ENCODE results near the gene CADPS. TPM values are rescaled to one million over a fixed set of nuclear protein-coding genes. Genes with fewer than 3 reads are reported as not detected.

Gene CADPS
- total and polyA plus RNA-seq, 9 of the 15 experiments (the other 6 are each of a cell fraction or from before 2014, with no cell fraction given), result not detected

DNA sequence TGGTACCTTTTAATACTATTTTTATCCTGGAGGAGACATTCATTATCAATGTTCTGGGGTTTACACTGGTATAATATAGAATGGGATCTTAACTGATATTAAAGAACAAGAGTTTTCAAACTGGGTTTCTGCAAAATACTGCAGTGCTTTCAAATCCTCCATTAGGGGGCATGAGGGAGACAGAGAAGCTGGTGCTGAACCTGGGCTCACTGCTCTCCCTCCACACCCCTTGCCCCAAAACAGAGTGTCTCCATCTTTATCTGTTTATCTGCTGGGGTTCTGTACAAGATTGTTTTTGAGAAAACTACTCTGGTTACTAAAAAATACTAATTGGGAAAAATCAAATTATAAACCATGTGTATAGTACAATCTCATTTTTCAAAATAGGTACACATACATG, 41.7 kb downstream of the CADPS start:
- Histone ChIP-seq H3K9me1 (ENCODE audit: control insufficient read depth, insufficient read depth, low read length) (no peaks in the 10 kb centered on the region), H3K27ac (ENCODE audit: extremely low read depth, low read depth, low read length) (no peak overlapping the region), H3K9me3 (replicated peaks; ENCODE audit: control insufficient read depth, insufficient read depth, low read depth, low read length) (no peaks in the 10 kb centered on the region), H3K4me2 (ENCODE audit: insufficient read depth, low read length) (no peak overlapping the region), H3K79me2 (ENCODE audit: control insufficient read depth, insufficient read depth, low read length) (no peaks in the 10 kb centered on the region), H3K9ac (ENCODE audit: insufficient read depth in 1 of 2, low read depth in 2 of 2, low read length in 2 of 2) (no peak overlapping the region), H3K4me1 (replicated peaks in 1 of 2; ENCODE audit: control insufficient read depth in 2 of 2, insufficient read depth in 2 of 2, low read length in 2 of 2) (no peaks in the 10 kb centered on the region), H2AFZ (ENCODE audit: low read depth, low read length) (no peak overlapping the region), H3K27me3 (ENCODE audit: control insufficient read depth in 2 of 2, insufficient read depth in 2 of 2, low read length in 2 of 2) (no peaks in the 10 kb centered on the region), H3K36me3 (ENCODE audit: control insufficient read depth, insufficient read depth, low read length) (no peaks in the 10 kb centered on the region), H3K4me3 (no peak overlapping the region), H4K20me1 (replicated peaks; ENCODE audit: control insufficient read depth, insufficient read depth, low read length) (no peaks in the 10 kb centered on the region)
- ChIA-PET CTCF (ENCODE audit: low intra/inter-chr PET ratio) (no interaction called here), POLR2A (no interaction called here)
- no peak for FAIRE-seq
- TF ChIP-seq KLF16 (IDR thresholded peaks at IDR 0.05), result no peak
- TF ChIP-seq, protein P1, sequence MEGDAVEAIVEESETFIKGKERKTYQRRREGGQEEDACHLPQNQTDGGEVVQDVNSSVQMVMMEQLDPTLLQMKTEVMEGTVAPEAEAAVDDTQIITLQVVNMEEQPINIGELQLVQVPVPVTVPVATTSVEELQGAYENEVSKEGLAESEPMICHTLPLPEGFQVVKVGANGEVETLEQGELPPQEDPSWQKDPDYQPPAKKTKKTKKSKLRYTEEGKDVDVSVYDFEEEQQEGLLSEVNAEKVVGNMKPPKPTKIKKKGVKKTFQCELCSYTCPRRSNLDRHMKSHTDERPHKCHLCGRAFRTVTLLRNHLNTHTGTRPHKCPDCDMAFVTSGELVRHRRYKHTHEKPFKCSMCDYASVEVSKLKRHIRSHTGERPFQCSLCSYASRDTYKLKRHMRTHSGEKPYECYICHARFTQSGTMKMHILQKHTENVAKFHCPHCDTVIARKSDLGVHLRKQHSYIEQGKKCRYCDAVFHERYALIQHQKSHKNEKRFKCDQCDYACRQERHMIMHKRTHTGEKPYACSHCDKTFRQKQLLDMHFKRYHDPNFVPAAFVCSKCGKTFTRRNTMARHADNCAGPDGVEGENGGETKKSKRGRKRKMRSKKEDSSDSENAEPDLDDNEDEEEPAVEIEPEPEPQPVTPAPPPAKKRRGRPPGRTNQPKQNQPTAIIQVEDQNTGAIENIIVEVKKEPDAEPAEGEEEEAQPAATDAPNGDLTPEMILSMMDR (IDR thresholded peaks at IDR 0.05 in 2 of 3, conservative IDR thresholded peaks at IDR 0.05 in 1 of 3; ENCODE audit: insufficient read depth in 2 of 3, low read depth in 1 of 3, low read length in 3 of 3), result peak in 2 of 3 experiments; percentile 17 to 33; a peak in 2 of 6 replicates
- no peak for ATAC-seq
- in situ Hi-C loops (cut with MboI) (no loop called here), intact Hi-C loops (cut with micrococcal nuclease) (no loop called here)
- BruUV-seq (replicated peaks), result no TSS peak
- peak in 3 of 4 experiments; percentile 1 to 5 (median 3) for DNase-seq (ENCODE audit: extremely low read depth in 1 of 4, low spot score in 3 of 4)

- H3K4me3 ChIP-seq, result no peak overlapping the region
- no peaks in the 10 kb centered on the region for H3K36me3 ChIP-seq (ENCODE audit: control insufficient read depth, insufficient read depth, low read length)
- intact Hi-C loops (cut with micrococcal nuclease), result no loop called here
- 0% methylated on average over 7 of the region's 7 CpGs for WGBS (ENCODE audit: insufficient coverage, low coverage, missing lambda C conversion rate)
- ATAC-seq (no peak), DNase-seq (ENCODE audit: extremely low read depth in 1 of 4, low spot score in 3 of 4) (no peak), FAIRE-seq (no peak)
- H3K27ac ChIP-seq (ENCODE audit: extremely low read depth, low read depth, low read length), result no peak overlapping the region
- no peak for TF ChIP-seq TOE1 (IDR thresholded peaks at IDR 0.05; ENCODE audit: borderline replicate concordance)
- no peak for TF ChIP-seq TOE1 (CRISPR knock-in tag; IDR thresholded peaks at IDR 0.05; ENCODE audit: borderline replicate concordance, low read depth)
- no peak for TF ChIP-seq TEAD1 (CRISPR knock-in tag; IDR thresholded peaks at IDR 0.05)
- H3K4me2 ChIP-seq (ENCODE audit: insufficient read depth, low read length), result no peak overlapping the region
- no peaks in the 10 kb centered on the region for H3K27me3 ChIP-seq (ENCODE audit: control insufficient read depth in 2 of 2, insufficient read depth in 2 of 2, low read length in 2 of 2)
- H3K9me3 ChIP-seq (replicated peaks; ENCODE audit: control insufficient read depth, insufficient read depth, low read depth, low read length), result no peaks in the 10 kb centered on the region
- in situ Hi-C loops (cut with MboI), result no loop called here
- CTCF ChIA-PET (ENCODE audit: low intra/inter-chr PET ratio), result no interaction called here
- no peaks in the 10 kb centered on the region for H3K9me1 ChIP-seq (ENCODE audit: control insufficient read depth, insufficient read depth, low read length)
- H3K9ac ChIP-seq (ENCODE audit: insufficient read depth in 1 of 2, low read depth in 2 of 2, low read length in 2 of 2), result no peak overlapping the region
- H3K79me2 ChIP-seq (ENCODE audit: control insufficient read depth, insufficient read depth, low read length), result no peaks in the 10 kb centered on the region
- H3K4me1 ChIP-seq (replicated peaks in 1 of 2; ENCODE audit: control insufficient read depth in 2 of 2, insufficient read depth in 2 of 2, low read length in 2 of 2), result no peaks in the 10 kb centered on the region
- no peak overlapping the region for H2AFZ ChIP-seq (ENCODE audit: low read depth, low read length)
- no peaks in the 10 kb centered on the region for H4K20me1 ChIP-seq (replicated peaks; ENCODE audit: control insufficient read depth, insufficient read depth, low read length)
- no TSS peak for BruUV-seq (replicated peaks)
- POLR2A ChIA-PET, result no interaction called here
Observed at GRCh38 chr3:62832553-62832952, 42.7 kb downstream of the CADPS start.

Data from K562 (cell line).